B cell (primary cell): ENCODE results near the gene SPIB.

ENCODE experiments used
- EZH2 ChIP-seq: IDR thresholded peaks from 2 replicates; pipeline ENCODE4 v1.6.1; 2012; ENCODE audit warnings: borderline replicate concordance, low read depth, mild to moderate bottlenecking, moderate library complexity, low read length; ENCODE audit not compliant: insufficient read depth, poor library complexity, severe bottlenecking
- TF ChIP-seq, protein P1 (sequence below): fragments of 200-600 bp; IDR thresholded peaks from one replicate; pipeline ENCODE4 v1.8.0; 2022; ENCODE audit warnings: antibody characterized with exemption, mild to moderate bottlenecking

DNA sequence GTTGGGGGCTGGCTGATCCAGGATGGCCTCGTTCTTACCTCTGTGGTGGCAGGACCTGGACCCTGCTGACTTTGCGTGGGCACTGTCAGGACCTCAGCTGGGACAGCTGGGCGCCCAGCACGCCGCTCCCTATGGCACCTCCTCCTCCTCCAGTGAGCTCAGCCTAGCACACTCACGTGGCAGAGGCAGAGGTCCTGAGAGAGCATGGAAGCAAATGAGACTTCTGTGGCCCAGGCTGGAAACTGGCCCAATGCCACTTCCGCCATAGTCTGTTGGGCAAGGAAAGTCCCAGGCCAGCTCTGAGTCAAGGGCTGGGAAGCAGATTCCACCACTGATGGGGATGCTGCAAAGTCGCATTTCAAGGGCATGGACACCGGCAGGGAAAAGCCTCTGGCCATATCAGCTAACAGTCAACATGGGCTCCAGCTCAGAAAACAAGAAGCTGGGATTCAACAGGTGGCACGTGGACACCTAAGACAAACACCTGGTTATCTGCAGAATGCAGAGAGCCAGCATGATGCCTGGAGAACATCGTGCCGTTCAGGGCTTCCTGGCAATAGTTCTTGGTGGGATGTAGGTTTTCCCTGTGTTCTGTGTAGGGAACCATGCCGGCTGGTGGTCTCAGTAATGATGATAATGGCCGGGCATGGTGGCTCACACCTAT lies 30.6 kb downstream of the SPIB start:
- TF ChIP-seq, protein P1, sequence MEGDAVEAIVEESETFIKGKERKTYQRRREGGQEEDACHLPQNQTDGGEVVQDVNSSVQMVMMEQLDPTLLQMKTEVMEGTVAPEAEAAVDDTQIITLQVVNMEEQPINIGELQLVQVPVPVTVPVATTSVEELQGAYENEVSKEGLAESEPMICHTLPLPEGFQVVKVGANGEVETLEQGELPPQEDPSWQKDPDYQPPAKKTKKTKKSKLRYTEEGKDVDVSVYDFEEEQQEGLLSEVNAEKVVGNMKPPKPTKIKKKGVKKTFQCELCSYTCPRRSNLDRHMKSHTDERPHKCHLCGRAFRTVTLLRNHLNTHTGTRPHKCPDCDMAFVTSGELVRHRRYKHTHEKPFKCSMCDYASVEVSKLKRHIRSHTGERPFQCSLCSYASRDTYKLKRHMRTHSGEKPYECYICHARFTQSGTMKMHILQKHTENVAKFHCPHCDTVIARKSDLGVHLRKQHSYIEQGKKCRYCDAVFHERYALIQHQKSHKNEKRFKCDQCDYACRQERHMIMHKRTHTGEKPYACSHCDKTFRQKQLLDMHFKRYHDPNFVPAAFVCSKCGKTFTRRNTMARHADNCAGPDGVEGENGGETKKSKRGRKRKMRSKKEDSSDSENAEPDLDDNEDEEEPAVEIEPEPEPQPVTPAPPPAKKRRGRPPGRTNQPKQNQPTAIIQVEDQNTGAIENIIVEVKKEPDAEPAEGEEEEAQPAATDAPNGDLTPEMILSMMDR: no peak
- no peak for TF ChIP-seq EZH2
